Uterus (tissue), 4 donors: Measurements from ENCODE around the gene NLRP6. TPM values are rescaled to one million over a fixed set of nuclear protein-coding genes. Genes with fewer than 3 reads are reported as not detected.
A peak's percentile ranks its signal among the peaks of the same experiment; 100 is the strongest.

Experiments used
- DNase-seq, 2 donors: peaks; one replicate each; pipeline ENCODE4 v3.0.0-alpha.2; 2019 to 2020
- H3K27ac ChIP-seq, 2 donors: fragments of 200-600 bp; sonication (generic); 1 replicate in 1 of 2; 2 replicates in 1 of 2; pipeline ENCODE4 v1.5.1; 2016 to 2018
- H3K27me3 ChIP-seq, 2 donors: fragments of 200-600 bp; sonication (generic); one replicate each; pipeline ENCODE4 v1.5.1; 2018 to 2019; ENCODE audit warnings: control low read depth in 1 of 2
- H3K36me3 ChIP-seq, 2 donors: fragments of 200-600 bp; sonication (generic); one replicate each; pipeline ENCODE4 v1.5.1; 2019; ENCODE audit warnings: control low read depth in 1 of 2
- H3K4me1 ChIP-seq, 2 donors: fragments of 200-600 bp; sonication (generic); one replicate each; pipeline ENCODE4 v1.5.1; 2018 to 2019; ENCODE audit warnings: control low read depth in 1 of 2
- H3K4me3 ChIP-seq, 2 donors: fragments of 200-600 bp; sonication (generic); 1 replicate in 1 of 2; 2 replicates in 1 of 2; pipeline ENCODE4 v1.5.1; 2018 to 2019; ENCODE audit warnings: mild to moderate bottlenecking in 1 of 2
- H3K9me3 ChIP-seq, 2 donors: fragments of 200-600 bp; sonication (generic); one replicate each; pipeline ENCODE4 v1.5.1; 2019; ENCODE audit warnings: control low read depth in 1 of 2
- POLR2A ChIP-seq, 2 donors: fragments of 450-650 bp; IDR thresholded peaks; one replicate each; pipeline ENCODE4 v1.6.1; 2016; ENCODE audit warnings: antibody characterized with exemption in 2 of 2, mild to moderate bottlenecking in 1 of 2, moderate library complexity in 1 of 2
- intact Hi-C: fragments of 100-400 bp; cut with DNase I; formaldehyde crosslinking; loops from one replicate; pipeline ENCODE4 v1.15.1; 2023; ENCODE audit warnings: low total_unique reads
- total RNA-seq, 4 donors: library from RNA; depleted of rRNA in 3 of 4; stranded (reverse); fragments of >200 nt in 3 of 4; gene quantifications; one replicate each; pipeline versions ENCODE4 v1.1.0 to v1.2.4, GENCODE V29; 2014 to 2023
- TF ChIP-seq, protein P1 (sequence below), 4 experiments: fragments of 200-600 bp in 2 of 4; fragments of 450-650 bp in 2 of 4; sonication (generic) in 2 of 4; IDR thresholded peaks; one replicate each; pipeline ENCODE4 v1.5.1; 2016 to 2019; ENCODE audit warnings: antibody characterized with exemption in 4 of 4, mild to moderate bottlenecking in 2 of 4, moderate library complexity in 1 of 4
- donor health status: DM: yes; HTN: yes; CAD: no.

Gene NLRP6
- total RNA-seq, 4 donors from 2014 or later, result 0.30 to 0.51 TPM; not detected in 2

DNA sequence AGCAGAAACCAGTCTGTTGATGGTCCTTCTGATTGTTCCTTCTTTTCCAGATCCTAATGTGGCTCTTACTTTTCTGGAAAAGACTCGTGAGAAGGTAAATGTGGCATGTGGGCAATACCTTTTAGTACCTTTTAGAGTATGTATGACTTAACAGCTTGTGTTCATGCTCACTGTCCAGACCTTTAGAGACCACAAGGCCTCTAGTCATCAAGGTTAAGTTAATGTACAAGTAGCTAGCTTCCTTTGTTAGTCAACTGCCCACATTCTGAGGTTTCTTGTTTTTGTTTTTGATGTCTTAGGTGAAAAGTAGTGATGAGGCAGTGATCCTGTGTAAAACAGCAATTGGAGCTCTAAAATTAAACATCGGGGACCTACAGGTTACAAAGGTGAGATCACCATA, 33.8 kb upstream of the NLRP6 start:
- no peak for TF ChIP-seq POLR2A (IDR thresholded peaks at IDR 0.05)
- Histone ChIP-seq H3K4me1 (no peaks in the 10 kb centered on the region), H3K36me3 (no peaks in the 10 kb centered on the region), H3K27me3 (no peaks in the 10 kb centered on the region), H3K4me3 (no peak overlapping the region), H3K9me3 (no peaks in the 10 kb centered on the region), H3K27ac (no peak overlapping the region)
- intact Hi-C loops, result no loop called here
- no peak for DNase-seq

DNA sequence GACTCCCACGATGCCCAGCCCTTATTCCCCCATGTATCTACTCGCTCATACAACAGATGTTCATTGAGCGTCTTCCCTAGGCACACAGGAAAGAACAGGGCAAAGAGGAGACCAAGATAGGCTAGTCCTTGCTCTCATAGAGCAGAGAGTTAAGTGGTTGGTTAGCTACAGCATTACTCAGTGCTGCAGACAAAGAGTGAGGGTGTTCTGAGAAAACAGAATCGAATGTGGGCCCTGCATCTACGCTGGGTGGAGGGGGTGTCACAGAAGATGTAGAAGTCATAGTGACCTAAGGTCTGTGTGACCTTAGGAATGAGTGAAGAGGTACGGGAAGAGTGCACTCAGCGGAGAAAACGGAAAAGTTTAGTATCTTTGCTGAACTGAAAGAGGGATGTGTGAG, 29.1 kb upstream of the NLRP6 start:
- intact Hi-C loops, result no loop called here
- no peaks in the 10 kb centered on the region for H3K4me1 ChIP-seq
- no peak overlapping the region for H3K27ac ChIP-seq
- H3K4me3 ChIP-seq, result no peak overlapping the region
- DNase-seq, result no peak
- H3K9me3 ChIP-seq, result no peaks in the 10 kb centered on the region
- no peaks in the 10 kb centered on the region for H3K36me3 ChIP-seq
- H3K27me3 ChIP-seq, result no peaks in the 10 kb centered on the region
- TF ChIP-seq POLR2A (IDR thresholded peaks at IDR 0.05), result no peak

DNA sequence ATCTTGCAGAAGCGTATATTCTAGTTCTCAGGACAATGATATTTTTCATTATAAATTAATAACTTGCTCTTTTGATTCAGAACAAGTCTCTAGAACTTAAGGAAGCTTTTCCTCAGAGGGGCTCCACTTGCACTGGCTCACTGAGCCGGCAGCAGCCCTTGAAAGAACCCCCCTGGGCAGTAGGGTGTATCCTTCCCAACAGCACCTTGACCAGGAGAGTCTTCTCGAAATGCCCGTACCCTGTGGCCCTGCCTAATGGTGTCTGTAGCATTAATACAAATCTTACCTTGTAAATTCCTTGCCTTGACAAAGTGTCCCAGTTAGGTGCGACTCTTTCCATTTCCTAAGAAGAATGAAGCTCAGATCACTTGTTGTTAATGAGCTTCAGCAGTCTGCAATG, 27.9 kb upstream of the NLRP6 start:
- intact Hi-C loops, result no loop called here
- no peaks in the 10 kb centered on the region for H3K4me1 ChIP-seq
- no peaks in the 10 kb centered on the region for H3K36me3 ChIP-seq

DNA sequence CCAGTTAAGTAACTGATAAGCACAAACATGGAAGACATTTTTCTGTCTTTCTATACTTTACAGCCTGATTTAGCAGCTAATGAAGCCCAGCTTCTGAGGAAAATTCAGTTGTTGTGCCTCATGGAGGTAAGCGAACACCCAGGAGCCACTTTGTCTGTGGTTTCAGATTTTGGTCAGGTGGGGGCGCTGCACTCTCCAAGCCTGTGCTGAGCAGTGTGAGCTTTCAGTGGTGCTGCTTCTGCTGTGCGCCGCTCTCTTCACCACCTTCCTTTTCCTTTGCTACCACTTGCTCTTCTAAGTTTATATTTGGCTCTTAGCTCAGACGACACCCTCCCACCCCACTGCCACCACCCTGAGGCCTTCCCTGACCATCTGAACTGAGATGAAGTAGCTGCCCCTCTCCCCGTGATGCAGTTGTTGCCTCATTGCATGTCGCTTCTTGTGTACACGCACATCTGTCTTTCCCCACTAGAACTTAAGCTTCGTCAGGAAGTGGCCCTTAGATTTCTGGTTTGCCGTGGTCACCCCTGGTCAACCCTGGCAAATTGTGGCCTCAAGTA, 27.4 kb upstream of the NLRP6 start:
- TF ChIP-seq POLR2A (IDR thresholded peaks at IDR 0.05), result no peak
- TF ChIP-seq, protein P1, sequence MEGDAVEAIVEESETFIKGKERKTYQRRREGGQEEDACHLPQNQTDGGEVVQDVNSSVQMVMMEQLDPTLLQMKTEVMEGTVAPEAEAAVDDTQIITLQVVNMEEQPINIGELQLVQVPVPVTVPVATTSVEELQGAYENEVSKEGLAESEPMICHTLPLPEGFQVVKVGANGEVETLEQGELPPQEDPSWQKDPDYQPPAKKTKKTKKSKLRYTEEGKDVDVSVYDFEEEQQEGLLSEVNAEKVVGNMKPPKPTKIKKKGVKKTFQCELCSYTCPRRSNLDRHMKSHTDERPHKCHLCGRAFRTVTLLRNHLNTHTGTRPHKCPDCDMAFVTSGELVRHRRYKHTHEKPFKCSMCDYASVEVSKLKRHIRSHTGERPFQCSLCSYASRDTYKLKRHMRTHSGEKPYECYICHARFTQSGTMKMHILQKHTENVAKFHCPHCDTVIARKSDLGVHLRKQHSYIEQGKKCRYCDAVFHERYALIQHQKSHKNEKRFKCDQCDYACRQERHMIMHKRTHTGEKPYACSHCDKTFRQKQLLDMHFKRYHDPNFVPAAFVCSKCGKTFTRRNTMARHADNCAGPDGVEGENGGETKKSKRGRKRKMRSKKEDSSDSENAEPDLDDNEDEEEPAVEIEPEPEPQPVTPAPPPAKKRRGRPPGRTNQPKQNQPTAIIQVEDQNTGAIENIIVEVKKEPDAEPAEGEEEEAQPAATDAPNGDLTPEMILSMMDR (IDR thresholded peaks at IDR 0.05), result peak; percentile 39 to 49 (median 42)
- H3K4me3 ChIP-seq, result no peak overlapping the region
- H3K27me3 ChIP-seq, result no peaks in the 10 kb centered on the region
- no peak overlapping the region for H3K27ac ChIP-seq
- no peaks in the 10 kb centered on the region for H3K9me3 ChIP-seq
- H3K36me3 ChIP-seq, result no peaks in the 10 kb centered on the region
- peak in 1 of 2 donors; percentile 46 for DNase-seq
- H3K4me1 ChIP-seq, result no peaks in the 10 kb centered on the region
- intact Hi-C loops, result no loop called here

More for the DNA sequence above, 27.9 kb upstream of the NLRP6 start:
- no peak overlapping the region for H3K27ac ChIP-seq
- no peaks in the 10 kb centered on the region for H3K27me3 ChIP-seq
- no peak for TF ChIP-seq POLR2A (IDR thresholded peaks at IDR 0.05)
- TF ChIP-seq, protein P1 (IDR thresholded peaks at IDR 0.05), result no peak
- no peak overlapping the region for H3K4me3 ChIP-seq
- no peak for DNase-seq
- no peaks in the 10 kb centered on the region for H3K9me3 ChIP-seq

DNA sequence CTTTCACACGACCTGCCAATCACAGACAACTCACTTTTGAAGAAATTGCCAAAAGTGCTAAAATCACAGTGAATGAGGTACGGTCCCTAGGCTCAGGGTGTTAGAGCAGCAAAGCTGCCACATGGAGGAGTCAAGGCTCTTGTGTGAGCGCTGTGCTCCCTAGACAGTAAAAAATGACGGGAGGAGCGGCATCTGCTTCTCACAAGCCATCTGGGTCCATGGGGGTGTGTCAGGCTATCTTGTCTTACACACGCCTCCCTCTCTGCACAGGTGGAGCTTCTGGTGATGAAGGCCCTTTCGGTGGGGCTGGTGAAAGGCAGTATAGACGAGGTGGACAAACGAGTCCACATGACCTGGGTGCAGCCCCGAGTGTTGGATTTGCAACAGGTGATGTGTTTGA, 26.7 kb upstream of the NLRP6 start:
- Histone ChIP-seq H3K27me3 (no peaks in the 10 kb centered on the region), H3K36me3 (no peaks in the 10 kb centered on the region), H3K9me3 (no peaks in the 10 kb centered on the region), H3K27ac (no peak overlapping the region), H3K4me1 (no peaks in the 10 kb centered on the region), H3K4me3 (no peak overlapping the region)
- DNase-seq, result no peak
- intact Hi-C loops, result no loop called here
- TF ChIP-seq POLR2A (IDR thresholded peaks at IDR 0.05), result no peak
- TF ChIP-seq, protein P1 (IDR thresholded peaks at IDR 0.05), result no peak

DNA sequence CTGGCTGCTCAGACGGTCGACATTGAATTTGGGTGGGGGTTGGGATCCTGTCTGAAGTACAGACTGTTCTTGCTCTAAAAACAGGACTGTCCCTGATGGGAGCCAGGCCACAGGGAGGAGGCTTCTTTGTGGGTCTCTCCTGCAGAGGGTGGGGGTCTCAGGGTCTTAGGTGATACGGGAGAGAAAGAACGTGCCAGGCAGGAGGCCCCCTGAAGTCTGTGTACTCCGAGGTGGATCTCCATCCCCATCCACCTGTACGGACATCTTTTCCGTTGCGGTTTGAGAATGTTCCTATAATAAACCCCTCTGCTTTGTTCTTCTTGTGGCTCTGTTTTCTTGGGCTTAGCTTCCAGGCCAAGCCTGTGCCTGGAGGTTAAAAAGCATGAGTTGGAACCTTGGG, 25.5 kb upstream of the NLRP6 start:
- Histone ChIP-seq H3K27me3 (no peaks in the 10 kb centered on the region), H3K4me3 (no peak overlapping the region), H3K36me3 (no peaks in the 10 kb centered on the region), H3K27ac (no peak overlapping the region), H3K4me1 (no peaks in the 10 kb centered on the region), H3K9me3 (no peaks in the 10 kb centered on the region)
- DNase-seq, result no peak
- intact Hi-C loops, result no loop called here
- TF ChIP-seq, protein P1 (IDR thresholded peaks at IDR 0.05), result no peak
- TF ChIP-seq POLR2A (IDR thresholded peaks at IDR 0.05), result no peak
